AG04450 (cell line): ENCODE measurements around the gene PRADC1. TPM values are rescaled to one million over a fixed set of nuclear protein-coding genes. Genes with fewer than 3 reads are reported as not detected.

Experiments
- CTCF ChIA-PET: fragments of 300-600, 350-600 bp; formaldehyde crosslinking; extraction: SDS; loops from one replicate; lab custom pipeline; 2022; ENCODE audit warnings: antibody characterized with exemption, inconsistent platforms; lab: Charles Lee
- POLR2A ChIA-PET: fragments of 350-600 bp; formaldehyde crosslinking; extraction: SDS; loops from one replicate; lab custom pipeline; 2021; ENCODE audit warnings: antibody characterized with exemption, inconsistent platforms; lab: Yijun Ruan, JAX
- DNase-seq: peaks from one replicate; pipeline ENCODE4 v3.0.0-alpha.2; 2011; ENCODE audit warnings: low read depth, low spot score
- H3K27ac ChIP-seq: one replicate; pipeline ENCODE4 v1.5.1; 2012; ENCODE audit warnings: low read depth, low read length, control low read depth
- H3K27me3 ChIP-seq: one replicate; pipeline ENCODE4 v1.6.0; 2012; ENCODE audit warnings: low read length; ENCODE audit not compliant: control insufficient read depth, insufficient read depth
- H3K4me3 ChIP-seq: 2 replicates; pipeline ENCODE4 v1.5.1; 2011; ENCODE audit warnings: mild to moderate bottlenecking, low read depth, low read length, control low read depth
- H3K9me3 ChIP-seq: 2 replicates; pipeline ENCODE4 v1.5.1; 2012; ENCODE audit warnings: low read length; ENCODE audit not compliant: control insufficient read depth, insufficient read depth
- CTCF ChIP-seq: IDR thresholded peaks from 2 replicates; pipeline ENCODE4 v1.5.1; 2011; ENCODE audit warnings: low read depth, low read length, control low read depth, inconsistent platforms
- polyA plus RNA-seq: library from polyadenylated mRNA; depleted of rRNA; stranded (reverse); fragments of >200 nt; gene quantifications from 2 replicates; pipeline ENCODE4 v1.2.3, GENCODE V29; 2011

PRADC1 gene
- polyA plus RNA-seq, 1 experiment, result 11.6 TPM

GRCh38 chr2:73259276-73259675 lies 26.2 kb upstream of the PRADC1 start:
- Histone ChIP-seq H3K9me3 (no peaks in the 10 kb centered on the region), H3K4me3 (no peak overlapping the region), H3K27me3 (no peaks in the 10 kb centered on the region), H3K27ac (no peak overlapping the region)
- no peak for DNase-seq
- no peak for TF ChIP-seq CTCF
- ChIA-PET POLR2A (no interaction called here), CTCF (interaction anchor here (0.6 kb wide), 1 partner anchor 82 kb away, joined by 4 read pairs; no protein-coding TSS in a partner anchor)

- CTCF ChIA-PET, result no interaction called here
- POLR2A ChIA-PET, result no interaction called here
- no peak overlapping the region for H3K4me3 ChIP-seq
- H3K27ac ChIP-seq, result no peak overlapping the region
- no peak for DNase-seq
- no peaks in the 10 kb centered on the region for H3K9me3 ChIP-seq
- no peaks in the 10 kb centered on the region for H3K27me3 ChIP-seq
- TF ChIP-seq CTCF, result no peak
Observed at GRCh38 chr2:73258913-73259215, 25.8 kb upstream of the PRADC1 start.

- ChIA-PET CTCF (interaction anchor here (0.6 kb wide), 1 partner anchor 280 kb away, joined by 4 read pairs; no protein-coding TSS in a partner anchor), POLR2A (no interaction called here)
- DNase-seq, result no peak
Observed at GRCh38 chr2:73258186-73258912, 25.3 kb upstream of the PRADC1 start.

GRCh38 chr2:73257425-73258125 lies 24.5 kb upstream of the PRADC1 start:
- POLR2A ChIA-PET, result no interaction called here

More at GRCh38 chr2:73258186-73258912, 25.3 kb upstream of the PRADC1 start:
- Histone ChIP-seq H3K9me3 (no peaks in the 10 kb centered on the region), H3K27ac (no peak overlapping the region), H3K4me3 (no peak overlapping the region), H3K27me3 (no peaks in the 10 kb centered on the region)
- no peak for TF ChIP-seq CTCF

More at GRCh38 chr2:73257425-73258125, 24.5 kb upstream of the PRADC1 start:
- TF ChIP-seq CTCF, result no peak
- no peak for DNase-seq
- Histone ChIP-seq H3K27me3 (no peaks in the 10 kb centered on the region), H3K27ac (no peak overlapping the region), H3K4me3 (no peak overlapping the region), H3K9me3 (no peaks in the 10 kb centered on the region)
- CTCF ChIA-PET, result interaction anchor here (0.6 kb wide), 1 partner anchor 279 kb away, joined by 4 read pairs; no protein-coding TSS in a partner anchor
